Measurements from ENCODE around the gene FBXW10. TPM values are rescaled to one million over a fixed set of nuclear protein-coding genes. Genes with fewer than 3 reads are reported as not detected.

Gene FBXW10
- polyA plus RNA-seq, 3 donors from 2014 or later = not detected

Other genes starting within 250 kb of the FBXW10 start
- not detected for gene TBC1D28, start 99.7 kb upstream of the FBXW10 start, polyA plus RNA-seq
- gene FOXO3B, start 61.7 kb upstream of the FBXW10 start, polyA plus RNA-seq = 1 to 10 TPM in 1 of 3 donors, not detected in 2; 4.3 TPM
- gene TVP23B, start 37.1 kb downstream of the FBXW10 start, polyA plus RNA-seq = 10 to 100 TPM; 23.6 to 55.4 (median 47.6) TPM
- gene PRPSAP2, start 114.1 kb downstream of the FBXW10 start, polyA plus RNA-seq = 10 to 100 TPM; 29.7 to 39.8 (median 34.8) TPM
- not detected for gene SLC5A10, start 208.1 kb downstream of the FBXW10 start, polyA plus RNA-seq